Tibial nerve (tissue), 3 donors: ENCODE measurements around the gene B3GAT1.

ENCODE experiments used
- CTCF ChIP-seq, 5 experiments: fragments of 200-600 bp in 3 of 5; fragments of 450-650 bp in 2 of 5; sonication (generic) in 3 of 5; IDR thresholded peaks; one replicate each; pipeline ENCODE4 v1.5.1; 2016 to 2019; ENCODE audit warnings: antibody characterized with exemption in 5 of 5, mild to moderate bottlenecking in 3 of 5, moderate library complexity in 2 of 5
- POLR2A ChIP-seq, 2 donors: fragments of 450-650 bp; IDR thresholded peaks; one replicate each; pipeline ENCODE4 v1.6.1; 2017; ENCODE audit warnings: antibody characterized with exemption in 2 of 2, mild to moderate bottlenecking in 2 of 2, moderate library complexity in 2 of 2

GRCh38 chr11:134350381-134350780 lies 61.7 kb downstream of the B3GAT1 start:
- TF ChIP-seq CTCF (IDR thresholded peaks at IDR 0.05) (no peak), POLR2A (IDR thresholded peaks at IDR 0.05) (no peak)
